ENCODE data around the gene DNAH8.

- TF ChIP-seq CTCF (IDR thresholded peaks at IDR 0.05; ENCODE audit: insufficient read depth, low read length, poor library complexity, severe bottlenecking) = no peak
- no peak for TF ChIP-seq EZH2phosphoT487 (conservative IDR thresholded peaks at IDR 0.05; ENCODE audit: low read length)
Measured at GRCh38 chr6:38877721-38878120, 162.6 kb downstream of the DNAH8 start.

Data from SU-DHL-6 (cell line).